Stimulated activated CD4-positive, alpha-beta T cell treated with anti-CD3 and anti-CD28 coated beads, Interleukin-15, amount 100 ng/mL, for 48 hours (primary cell): ENCODE measurements around the gene C9orf153.
"Not testable (repeated sequence)": the region's sequence is repeated elsewhere in the genome, so short reads cannot be mapped to it uniquely, and the experiment has no call there.

Experiments used
- DNase-seq, 2 donors: peaks; one replicate each; pipeline ENCODE4 v3.0.0-alpha.2; 2020; ENCODE audit warnings: low read depth in 2 of 2

Gene C9orf153

GRCh38 chr9:86259557-86259956, at the start of gene C9orf153:
Gene C9orf153, minus strand, starts transcription at chr9:86259657. Its CDS starts 30,054 bp downstream, at chr9:86229603.
- DNase-seq: no peak

DNA sequence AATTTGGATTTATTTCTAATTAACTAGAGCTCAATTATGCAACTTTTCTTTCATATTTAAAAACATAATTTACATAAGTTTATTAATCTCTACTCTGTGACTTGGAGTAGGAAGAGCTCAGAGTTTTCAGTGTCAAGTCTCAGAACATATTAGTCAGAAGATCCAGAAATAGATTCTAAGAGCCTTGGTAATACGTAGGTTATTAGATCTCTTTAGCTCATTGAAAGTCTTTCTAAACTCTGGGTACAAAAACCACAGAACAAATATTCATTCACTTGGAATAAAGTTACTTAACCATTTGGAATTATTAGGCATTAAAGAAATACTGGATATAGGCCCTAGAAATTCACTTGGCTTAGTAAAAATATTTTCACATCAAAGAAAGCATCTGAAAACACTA, 49.2 kb upstream of the C9orf153 start:
- DNase-seq: no peak

DNA sequence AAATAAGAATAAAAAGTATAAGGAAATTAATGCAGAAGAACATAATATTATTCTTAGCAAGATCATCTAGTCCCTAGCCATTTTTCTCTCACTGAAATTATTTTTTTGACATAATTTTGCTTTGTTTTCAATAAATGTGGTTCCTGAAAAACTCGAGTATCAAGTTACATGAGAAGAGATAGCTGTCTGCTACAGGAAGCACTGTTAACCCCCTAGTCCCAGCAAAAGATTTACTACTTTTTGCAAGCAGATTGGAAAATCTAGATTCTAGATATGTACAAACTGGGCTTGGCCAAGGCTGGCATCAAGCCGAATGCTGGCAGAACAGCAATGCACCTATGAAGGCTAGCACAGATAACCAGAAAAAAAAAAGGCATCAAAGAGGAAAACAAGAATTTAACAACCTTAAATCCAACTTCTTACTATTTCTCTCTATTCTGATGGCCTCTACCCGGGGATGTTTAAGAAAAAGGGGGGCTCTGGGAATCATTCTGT, 44.8 kb upstream of the C9orf153 start:
- no peak for DNase-seq

- DNase-seq: peak; percentile 22 to 28
These were observed 44.0 kb upstream of the C9orf153 start for GRCh38 chr9:86303316-86303975.

- no peak for DNase-seq
These were observed 42.2 kb upstream of the C9orf153 start for GRCh38 chr9:86301686-86302085.

DNA sequence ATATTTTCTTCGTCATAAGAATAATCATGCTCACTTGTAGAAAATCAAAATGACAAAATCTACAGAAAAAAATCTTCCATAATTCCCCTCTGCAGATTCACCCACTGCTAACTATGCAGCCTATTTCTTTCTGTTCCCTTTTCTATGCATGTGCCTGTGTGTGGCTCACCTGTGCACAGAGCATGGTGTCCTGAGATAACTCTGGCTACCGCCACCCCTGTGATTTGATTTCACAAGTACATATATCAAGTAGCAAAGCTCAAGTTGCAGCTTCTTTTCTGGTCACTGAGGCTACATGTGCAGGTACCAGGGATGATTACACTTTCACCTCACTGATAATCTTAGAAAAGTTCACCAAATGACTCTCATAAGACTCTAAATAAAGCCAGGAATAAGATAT, 41.2 kb upstream of the C9orf153 start:
- DNase-seq: no peak

DNA sequence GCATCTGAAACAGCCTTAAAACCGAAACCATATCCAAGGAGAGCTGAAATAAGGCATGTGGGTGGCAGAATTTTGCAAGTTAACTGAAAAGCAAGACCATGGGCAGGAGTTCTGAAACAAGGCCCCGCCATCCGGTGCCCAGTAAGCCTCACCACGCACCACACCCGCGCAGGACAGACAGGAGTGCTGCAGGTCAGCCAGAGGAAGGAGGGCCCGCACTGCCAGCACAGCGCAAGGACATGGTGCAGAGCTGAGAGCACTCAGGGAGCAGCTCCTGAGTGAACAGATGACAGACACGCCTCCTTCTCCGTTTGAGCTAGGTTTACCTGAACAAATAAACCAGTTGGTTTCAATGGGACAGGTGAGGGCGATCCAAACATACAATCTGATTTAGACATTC, 39.4 kb upstream of the C9orf153 start:
- DNase-seq: no peak

DNA sequence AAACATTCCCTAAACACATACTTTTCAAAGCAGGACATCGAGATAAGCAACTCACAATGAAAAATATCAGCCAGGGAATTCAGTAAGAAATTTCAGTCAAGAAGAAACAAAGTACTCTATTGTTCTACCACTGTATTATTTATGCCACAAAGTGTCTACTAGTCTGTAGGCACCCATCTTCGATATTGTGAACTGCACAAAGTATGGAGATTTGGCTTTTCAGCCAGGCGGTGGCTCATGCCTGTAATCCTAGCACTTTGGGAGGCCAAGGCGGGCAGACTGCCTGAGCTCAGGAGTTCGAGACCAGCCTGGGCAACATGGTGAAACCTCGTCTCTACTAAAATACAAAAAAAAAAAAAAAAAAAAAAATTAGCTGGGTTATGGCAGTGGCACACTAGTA, 30.9 kb upstream of the C9orf153 start:
- DNase-seq: not testable (repeated sequence)

DNA sequence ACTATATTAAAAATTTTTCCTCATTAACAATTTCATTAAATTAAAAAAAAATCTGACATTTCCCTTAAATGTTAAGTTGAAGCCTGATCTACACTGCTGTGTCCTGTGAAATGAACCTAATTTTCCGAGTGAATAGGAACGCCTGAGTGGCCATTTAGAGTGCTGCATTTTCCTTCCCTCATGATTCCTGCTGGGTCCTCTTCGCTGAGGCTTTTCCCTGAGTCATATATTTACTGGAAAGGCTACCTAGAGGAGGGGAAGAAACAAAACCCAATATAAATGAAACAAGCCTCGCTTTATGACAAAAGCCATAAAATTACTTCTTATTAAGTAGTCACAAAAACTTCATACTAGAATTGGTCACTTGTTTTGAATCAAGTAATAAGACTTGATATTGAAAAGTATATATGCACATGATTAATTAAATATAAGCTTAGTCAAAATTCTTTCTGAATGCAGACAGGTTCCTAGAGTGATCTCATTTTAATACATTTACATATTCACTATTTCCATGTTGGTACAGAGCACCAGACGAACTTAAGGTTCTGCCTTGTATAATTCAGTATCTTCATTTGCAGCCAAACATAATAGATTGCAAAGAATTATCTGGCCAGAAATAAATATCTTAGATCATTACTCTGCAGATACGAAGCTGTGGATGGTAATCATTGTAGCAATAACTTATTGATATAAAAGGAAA, 29.2 kb upstream of the C9orf153 start:
- no peak for DNase-seq

DNA sequence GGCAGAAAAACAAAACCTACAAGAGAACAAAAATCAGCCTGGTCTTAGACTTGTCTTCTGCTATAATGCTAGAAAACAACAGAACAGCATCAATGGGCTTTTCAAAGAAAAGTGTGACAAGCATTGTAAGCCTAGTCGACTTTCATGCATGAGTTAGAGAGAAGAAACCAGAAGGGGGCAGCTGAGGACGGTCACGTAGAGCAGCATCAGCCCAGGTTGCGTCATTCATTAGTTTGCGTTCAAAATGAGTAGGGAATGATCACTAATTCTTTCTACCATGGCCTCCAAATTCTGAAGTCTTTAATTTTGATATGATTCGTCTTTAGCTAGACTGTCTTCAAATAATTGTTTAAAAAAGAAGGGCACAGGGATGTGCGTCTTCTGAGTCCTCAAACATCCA, 27.6 kb upstream of the C9orf153 start:
- no peak for DNase-seq

- no peak for DNase-seq
These were observed 26.8 kb upstream of the C9orf153 start for GRCh38 chr9:86286278-86286677.

- DNase-seq: no peak
These were observed 25.8 kb upstream of the C9orf153 start for GRCh38 chr9:86285261-86285660.

DNA sequence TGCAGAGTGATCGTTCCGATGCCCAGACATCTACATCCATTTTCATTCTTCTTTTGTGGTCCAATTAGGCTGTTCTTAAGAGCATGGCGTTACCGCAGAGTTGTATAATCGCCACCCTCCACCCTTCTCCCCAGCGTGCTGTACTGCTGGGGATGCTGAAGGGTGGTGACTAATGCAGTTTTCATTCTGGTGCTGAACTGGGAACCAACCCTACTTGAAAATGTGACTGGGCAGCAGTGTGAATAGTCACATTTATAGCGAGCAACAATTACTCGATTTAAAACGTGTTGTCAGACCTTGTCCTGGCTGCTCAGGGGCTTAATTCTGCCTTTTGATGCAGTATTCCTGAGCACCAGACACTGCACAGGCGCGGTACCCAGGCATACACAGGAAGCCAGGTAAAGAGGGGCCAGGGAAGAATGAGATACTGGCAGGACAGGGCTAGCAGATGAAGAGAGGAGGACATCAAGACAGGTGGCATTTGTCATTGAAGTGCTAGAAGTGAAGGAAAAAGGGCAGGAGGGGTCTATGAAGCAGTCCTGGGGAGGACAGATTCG, 23.6 kb upstream of the C9orf153 start:
- DNase-seq: no peak

DNA sequence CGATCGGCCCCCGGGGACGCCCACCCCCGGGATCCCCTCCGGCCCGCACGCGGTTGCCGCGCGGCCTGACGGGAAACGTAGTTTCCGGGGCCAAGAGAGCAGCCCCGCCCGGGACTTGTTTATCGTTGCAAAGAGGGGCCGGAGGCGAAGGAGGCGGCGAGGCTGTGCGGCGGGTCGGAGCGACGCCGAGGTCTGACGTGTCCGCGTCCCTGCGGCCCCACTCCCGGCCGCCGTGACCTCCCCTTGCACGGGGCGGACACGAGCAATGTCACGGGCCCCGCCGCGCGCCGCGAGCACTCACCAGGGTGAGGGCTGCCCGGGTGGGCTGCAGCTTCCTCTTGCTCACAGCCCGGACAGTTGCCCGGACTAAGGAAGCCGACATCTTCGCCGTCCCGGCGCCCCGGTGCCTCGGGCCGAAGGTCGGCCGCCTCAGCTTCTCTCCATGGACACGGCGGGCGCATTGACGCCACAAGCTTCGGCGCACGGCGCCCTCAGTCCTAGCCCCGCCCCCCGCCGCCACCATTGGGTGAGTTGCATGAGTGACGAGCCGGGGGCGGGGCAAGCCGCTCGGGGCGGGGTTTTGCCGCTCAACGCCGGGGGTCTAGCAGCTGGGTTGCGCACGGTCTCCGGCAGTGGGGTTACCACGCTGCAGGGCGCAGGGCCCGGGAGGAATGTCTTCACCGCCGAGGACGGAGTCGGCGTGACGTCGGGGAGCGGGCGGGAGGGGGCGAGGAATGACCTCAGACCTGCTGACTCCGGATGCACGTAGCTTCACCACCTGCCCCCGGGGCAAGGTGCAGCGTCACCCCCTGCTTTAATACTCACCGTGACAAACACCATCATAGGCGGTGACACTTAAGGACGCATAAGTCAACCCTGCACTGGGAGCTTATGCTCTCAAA, 22.9 kb upstream of the C9orf153 start, which contains the start of gene ISCA1:
TSS of gene ISCA1 (minus strand) at position 462 of the 902 bp plus-strand sequence. CDS start at position 382, 80 bp downstream.
- DNase-seq: peak; percentile 93 to 97

DNA sequence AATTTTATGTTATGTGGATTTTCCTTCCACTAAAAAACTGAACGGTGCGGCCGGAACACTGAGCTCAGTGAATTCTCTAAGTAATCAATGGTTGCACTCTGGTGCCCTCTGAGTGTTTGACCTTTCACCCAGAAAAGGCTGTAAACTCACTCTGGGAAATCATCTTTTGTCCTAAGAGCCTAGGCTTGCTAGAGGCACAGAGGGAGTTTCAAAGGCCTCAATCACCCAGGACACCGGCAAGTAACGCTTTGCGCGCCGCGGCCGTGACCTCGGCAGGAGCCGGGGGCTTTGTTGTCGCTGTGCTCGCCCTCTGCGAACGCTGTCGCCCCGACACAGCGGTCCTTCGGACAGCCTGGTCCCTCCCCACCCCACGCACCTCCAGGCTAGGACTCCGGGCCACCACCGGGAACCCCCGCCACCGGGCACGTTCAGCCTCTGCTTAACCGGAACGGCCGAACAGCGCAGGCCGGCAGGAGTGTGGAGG, 22.2 kb upstream of the C9orf153 start:
- DNase-seq: peak in 1 of 2 donors; percentile 10

DNA sequence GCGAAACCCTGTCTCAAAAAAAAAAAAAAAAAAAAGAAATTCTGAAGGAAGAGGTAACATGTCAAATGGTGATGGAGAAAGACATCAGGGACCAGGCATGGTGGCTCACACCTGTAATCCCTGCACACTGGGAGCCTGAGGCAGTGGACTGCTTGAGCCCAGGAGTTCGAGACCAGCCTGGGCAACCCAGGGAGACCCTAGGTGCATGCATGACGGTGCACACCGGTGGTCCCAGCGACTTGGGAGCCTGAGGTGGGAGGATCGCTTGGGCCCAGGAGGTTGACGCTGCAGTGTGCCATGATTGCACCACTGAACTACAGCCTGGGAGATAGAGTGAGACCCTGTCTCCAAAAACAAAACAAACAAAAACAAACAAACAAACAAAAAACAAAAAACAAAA, 21.1 kb upstream of the C9orf153 start:
- no peak for DNase-seq

DNA sequence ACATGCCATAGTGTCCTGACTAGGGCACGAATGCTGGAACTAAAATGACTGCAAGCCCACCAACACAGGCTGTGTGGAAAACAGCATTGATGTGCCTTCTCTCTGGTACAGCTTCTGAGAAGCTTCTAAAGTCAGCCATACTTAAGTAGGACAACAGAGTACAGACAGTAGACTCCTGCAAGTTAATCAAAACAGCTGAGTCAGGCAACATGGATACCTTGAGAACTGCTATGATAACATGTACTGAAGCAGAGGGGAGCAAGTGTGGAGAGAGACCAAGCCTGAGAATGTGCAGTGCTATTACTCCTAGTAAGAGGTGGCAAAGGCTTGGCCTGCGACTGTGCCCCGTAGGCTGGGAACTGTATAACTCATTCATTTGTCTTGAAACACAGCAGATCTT, 20.4 kb upstream of the C9orf153 start:
- DNase-seq: no peak

DNA sequence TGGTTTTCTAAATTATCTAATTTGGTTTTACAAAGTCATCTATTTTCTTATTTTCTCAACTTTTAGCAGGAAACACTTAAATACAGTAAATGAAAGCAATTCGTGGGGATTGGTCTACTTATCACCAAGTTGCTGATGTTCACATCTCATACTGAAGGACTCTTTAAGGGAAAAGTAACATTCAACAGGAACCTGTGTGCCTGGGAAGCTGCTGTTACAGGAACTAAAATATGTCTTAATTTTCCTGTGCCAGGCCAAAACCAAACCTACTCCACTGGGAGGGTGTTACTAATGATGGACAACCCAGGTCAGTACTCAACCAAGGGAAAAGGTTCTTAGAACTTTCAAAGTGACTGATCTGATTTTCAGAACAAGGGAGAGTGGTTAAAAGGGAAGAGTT, 17.6 kb upstream of the C9orf153 start:
- DNase-seq: no peak

DNA sequence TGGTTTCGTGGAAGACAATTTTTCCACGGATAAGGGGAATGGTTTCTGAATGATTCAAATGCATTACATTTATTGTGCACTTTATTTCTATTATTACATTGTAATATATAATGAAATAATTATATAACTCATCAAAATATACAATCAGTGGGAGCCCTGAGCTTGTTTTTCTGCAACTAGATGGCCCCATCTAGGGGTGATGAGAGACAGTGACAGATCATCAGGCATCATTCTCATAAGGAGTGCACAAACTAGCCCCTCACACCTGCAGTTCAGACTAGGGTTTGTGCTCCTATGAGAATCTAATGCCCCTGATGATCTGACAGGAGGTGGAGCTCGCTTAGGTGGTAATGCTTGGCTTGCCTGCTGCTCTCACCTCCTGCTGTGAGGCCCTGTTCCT, 16.5 kb upstream of the C9orf153 start:
- DNase-seq: no peak

DNA sequence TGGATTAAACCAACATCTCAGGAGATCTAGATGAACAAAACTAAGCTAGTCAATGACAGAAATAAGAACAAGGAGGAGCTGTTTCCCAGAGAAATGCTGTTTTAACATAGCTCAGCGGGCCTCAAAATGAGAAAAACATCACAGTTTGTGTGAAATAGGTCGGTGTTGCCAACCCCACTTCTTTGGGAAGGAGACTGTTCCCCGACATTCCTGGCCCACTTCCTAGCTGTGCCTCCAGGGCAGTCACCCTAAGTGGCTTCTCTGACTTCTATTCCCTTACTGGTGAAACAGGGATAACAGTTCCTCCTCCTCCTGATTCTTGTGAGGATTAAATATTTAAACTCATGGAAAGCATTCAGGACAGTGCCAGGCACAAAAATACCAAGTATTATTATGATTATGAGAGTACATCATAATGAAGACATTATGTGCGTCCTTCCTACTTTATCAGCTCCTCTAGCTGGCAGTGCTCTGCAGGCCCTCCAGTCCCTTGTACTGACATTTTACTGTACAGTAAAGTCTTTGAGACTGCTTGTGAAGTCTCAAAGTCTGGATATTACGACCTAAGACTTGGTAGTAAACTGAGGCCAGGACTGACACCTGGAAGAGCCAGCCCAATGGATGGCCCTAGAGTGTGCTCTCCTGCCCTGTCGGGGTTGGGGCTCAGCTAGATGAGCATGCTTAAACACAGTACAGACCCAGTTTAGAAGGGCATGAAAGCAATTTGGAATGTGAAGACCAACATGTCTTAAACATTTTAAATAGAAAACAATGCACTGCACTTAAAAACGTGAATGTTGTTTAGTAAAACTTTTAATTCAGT, 15.6 kb upstream of the C9orf153 start:
- DNase-seq: no peak

GRCh38 chr9:86272221-86272620, 12.8 kb upstream of the C9orf153 start:
- DNase-seq: no peak
